GM10266 (cell line): ENCODE measurements around the gene PCBP2.

Experiments used
- DNase-seq: peaks from one replicate; pipeline ENCODE4 v3.0.0; 2012; ENCODE audit errors: extremely low spot score
- CTCF ChIP-seq: IDR thresholded peaks from 2 replicates; pipeline ENCODE4 v1.5.1; 2012; ENCODE audit warnings: mild to moderate bottlenecking, low read depth; ENCODE audit not compliant: control insufficient read depth, insufficient read depth; ENCODE audit errors: missing control alignments

The PCBP2 gene

GRCh38 chr12:53530061-53530460 lies 78.2 kb downstream of the PCBP2 start:
- no peak for DNase-seq
- no peak for TF ChIP-seq CTCF
